Caco-2 (cell line): Measurements from ENCODE around the gene ATOH8. TPM values are rescaled to one million over a fixed set of nuclear protein-coding genes. Genes with fewer than 3 reads are reported as not detected.

Source experiments
- BruUV-seq: library from RNA; stranded (reverse); fragments of 400-500 nt; replicated peaks from 2 replicates; lab custom pipeline; 2021; lab: Mats Ljungman, UMichigan
- CTCF ChIA-PET: fragments of 300-600 bp; sonication (Branson Sonifier 250); formaldehyde crosslinking; loops from one replicate; lab custom pipeline; 2022; ENCODE audit warnings: antibody characterized with exemption; lab: Charles Lee
- POLR2A ChIA-PET: fragments of 300-600 bp; sonication (Branson Sonifier 250); formaldehyde crosslinking; loops from one replicate; lab custom pipeline; 2022; ENCODE audit warnings: antibody characterized with exemption; lab: Charles Lee
- DNase-seq, 2 experiments: peaks; one replicate each; pipeline versions ENCODE4 v3.0.0 to v3.0.0-alpha.2; 2020 to 2022
- H3K27me3 ChIP-seq: replicated peaks from 2 replicates; pipeline ENCODE4 v1.6.0; 2011; ENCODE audit warnings: low read length; ENCODE audit not compliant: control insufficient read depth, insufficient read depth
- H3K36me3 ChIP-seq: 2 replicates; pipeline ENCODE4 v1.5.1; 2011; ENCODE audit warnings: low read length; ENCODE audit not compliant: control insufficient read depth, insufficient read depth
- H3K4me1 ChIP-seq: fragments of 250-450 bp; sonication (Bioruptor Pico); 2 replicates; pipeline ENCODE4 v1.5.1; 2020; ENCODE audit warnings: mild to moderate bottlenecking
- H3K4me3 ChIP-seq: 2 replicates; pipeline ENCODE4 v1.5.1; 2011; ENCODE audit warnings: low read depth, mild to moderate bottlenecking, control low read depth, low read length
- H3K9me3 ChIP-seq: fragments of 250-450 bp; sonication (Bioruptor Pico); 2 replicates; pipeline ENCODE4 v1.5.1; 2020; ENCODE audit warnings: mild to moderate bottlenecking, moderate library complexity
- H3K27ac Mint-ChIP-seq: one replicate; pipeline ENCODE4 v1.8.0; 2022; ENCODE audit warnings: mixed read lengths; ENCODE audit not compliant: unreplicated experiment
- H3K27me3 Mint-ChIP-seq: one replicate; pipeline ENCODE4 v1.8.0; 2022; ENCODE audit warnings: mixed read lengths; ENCODE audit not compliant: insufficient read depth, unreplicated experiment
- H3K36me3 Mint-ChIP-seq: one replicate; pipeline ENCODE4 v1.8.0; 2022; ENCODE audit warnings: mild to moderate bottlenecking, mixed read lengths; ENCODE audit not compliant: insufficient read depth, unreplicated experiment
- H3K4me1 Mint-ChIP-seq: one replicate; pipeline ENCODE4 v1.8.0; 2022; ENCODE audit warnings: low read depth, mixed read lengths; ENCODE audit not compliant: unreplicated experiment
- H3K4me3 Mint-ChIP-seq: one replicate; pipeline ENCODE4 v1.8.0; 2022; ENCODE audit warnings: mild to moderate bottlenecking, moderate library complexity, mixed read lengths; ENCODE audit not compliant: unreplicated experiment
- H3K9me3 Mint-ChIP-seq: one replicate; pipeline ENCODE4 v1.8.0; 2022; ENCODE audit warnings: mixed read lengths; ENCODE audit not compliant: unreplicated experiment
- CTCF ChIP-seq, 2 experiments: fragments of 200-600 bp in 1 of 2; IDR thresholded peaks; 1 replicate in 1 of 2; 2 replicates in 1 of 2; pipeline versions ENCODE4 v1.5.1 to v1.8.0; 2011 to 2022; ENCODE audit warnings: antibody characterized with exemption in 1 of 2, control low read depth in 1 of 2, inconsistent platforms in 1 of 2, low read depth in 1 of 2, low read length in 1 of 2, mild to moderate bottlenecking in 1 of 2, moderate library complexity in 1 of 2; ENCODE audit not compliant: insufficient read depth in 1 of 2, severe bottlenecking in 1 of 2, unreplicated experiment in 1 of 2
- intact Hi-C: fragments of 100-400 bp; cut with micrococcal nuclease; formaldehyde crosslinking; loops from one replicate; pipeline ENCODE4 v1.10.0; 2022; ENCODE audit not compliant: unreplicated experiment
- total RNA-seq: library from RNA; stranded (reverse); gene quantifications from 2 replicates; pipeline ENCODE4 v1.2.3, GENCODE V29; 2022

Gene ATOH8
- total RNA-seq, 1 experiment from 2014 or later, result not detected

DNA sequence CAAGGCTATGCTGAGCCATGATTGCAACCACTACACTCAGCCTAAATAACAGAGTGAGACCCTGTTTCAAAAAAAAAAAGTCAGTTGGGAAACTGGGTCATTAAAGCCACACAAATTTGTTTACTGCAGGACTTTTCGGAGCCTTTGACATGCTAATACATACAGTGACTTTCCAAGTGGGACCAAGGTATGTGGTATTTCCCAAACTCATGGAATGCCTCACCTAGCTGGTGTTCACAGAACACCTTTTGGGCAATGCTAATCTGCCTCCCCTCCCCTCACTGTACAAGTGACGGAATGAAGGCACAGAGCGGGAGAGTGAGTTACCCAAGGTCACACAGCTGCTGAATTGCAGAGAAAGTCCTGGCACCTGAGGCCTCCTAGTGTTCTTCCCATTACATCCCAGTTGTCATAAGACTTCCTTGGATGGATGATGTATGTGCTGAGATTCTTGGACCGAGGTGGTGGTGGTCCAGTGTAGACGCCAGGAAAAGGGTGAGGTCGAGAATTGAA lies 30.7 kb downstream of the ATOH8 start:
- Mint-ChIP-seq H3K4me3 (no peak overlapping the region), H3K27ac (no peak overlapping the region), H3K9me3 (no peaks in the 10 kb centered on the region), H3K4me1 (no peaks in the 10 kb centered on the region), H3K36me3 (no peaks in the 10 kb centered on the region), H3K27me3 (peaks cover 3% of the 10 kb centered on the region)
- DNase-seq, result no peak
- ChIA-PET CTCF (no interaction called here), POLR2A (no interaction called here)
- Histone ChIP-seq H3K4me3 (no peak overlapping the region), H3K9me3 (no peaks in the 10 kb centered on the region), H3K27me3 (no peaks in the 10 kb centered on the region), H3K36me3 (no peaks in the 10 kb centered on the region), H3K4me1 (no peaks in the 10 kb centered on the region)
- intact Hi-C loops, result no loop called here
- BruUV-seq, result no TSS peak
- no peak for TF ChIP-seq CTCF (IDR thresholded peaks at IDR 0.05; ENCODE audit: insufficient read depth in 1 of 2, low read depth in 1 of 2, low read length in 1 of 2, severe bottlenecking in 1 of 2, unreplicated experiment in 1 of 2)

GRCh38 chr2:85785027-85785822 lies 31.4 kb downstream of the ATOH8 start:
- intact Hi-C loops, result no loop called here
- Histone ChIP-seq H3K9me3 (no peaks in the 10 kb centered on the region), H3K27me3 (no peaks in the 10 kb centered on the region), H3K4me1 (no peaks in the 10 kb centered on the region), H3K4me3 (no peak overlapping the region), H3K36me3 (no peaks in the 10 kb centered on the region)
- Mint-ChIP-seq H3K27ac (no peak overlapping the region), H3K9me3 (no peaks in the 10 kb centered on the region), H3K36me3 (no peaks in the 10 kb centered on the region), H3K4me3 (no peak overlapping the region), H3K27me3 (peaks cover 9% of the 10 kb centered on the region), H3K4me1 (no peaks in the 10 kb centered on the region)
- CTCF ChIA-PET, result no interaction called here
- BruUV-seq, result no TSS peak
- no peak for DNase-seq
- no peak for TF ChIP-seq CTCF (IDR thresholded peaks at IDR 0.05; ENCODE audit: insufficient read depth in 1 of 2, low read depth in 1 of 2, low read length in 1 of 2, severe bottlenecking in 1 of 2, unreplicated experiment in 1 of 2)
- POLR2A ChIA-PET, result no interaction called here

DNA sequence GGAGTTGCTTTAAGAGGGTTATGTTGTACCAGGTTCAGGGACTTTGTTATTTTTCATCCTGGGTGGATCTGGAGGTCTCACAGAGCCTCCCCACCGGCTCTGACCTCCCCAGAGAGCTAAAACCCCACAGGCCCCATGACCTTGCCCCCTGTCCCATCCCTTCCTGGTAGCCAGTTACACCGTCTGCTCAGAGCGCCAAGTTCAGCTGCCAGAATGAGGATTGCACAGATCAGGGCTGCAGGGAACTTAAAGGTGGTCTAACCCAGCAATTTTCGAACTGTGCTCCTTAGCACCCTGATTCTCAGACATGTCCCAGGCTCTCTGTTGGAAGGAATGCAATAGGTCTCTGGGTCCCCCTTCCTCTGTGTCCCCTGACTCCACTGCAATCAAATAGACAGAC lies 32.1 kb downstream of the ATOH8 start:
- no peaks in the 10 kb centered on the region for H3K4me1 ChIP-seq
- TF ChIP-seq CTCF (IDR thresholded peaks at IDR 0.05; ENCODE audit: insufficient read depth in 1 of 2, low read depth in 1 of 2, low read length in 1 of 2, severe bottlenecking in 1 of 2, unreplicated experiment in 1 of 2), result no peak
- no peaks in the 10 kb centered on the region for H3K9me3 Mint-ChIP-seq
- H3K27me3 ChIP-seq, result no peaks in the 10 kb centered on the region
- H3K4me3 ChIP-seq, result no peak overlapping the region
- no peaks in the 10 kb centered on the region for H3K9me3 ChIP-seq
- intact Hi-C loops, result no loop called here
- H3K36me3 ChIP-seq, result no peaks in the 10 kb centered on the region
- no peak overlapping the region for H3K4me3 Mint-ChIP-seq
- H3K27me3 Mint-ChIP-seq, result peaks cover 10% of the 10 kb centered on the region
- CTCF ChIA-PET, result no interaction called here
- POLR2A ChIA-PET, result no interaction called here
- H3K27ac Mint-ChIP-seq, result no peak overlapping the region
- no TSS peak for BruUV-seq
- H3K36me3 Mint-ChIP-seq, result no peaks in the 10 kb centered on the region
- no peaks in the 10 kb centered on the region for H3K4me1 Mint-ChIP-seq
- no peak for DNase-seq
